Liver (tissue), 9 donors: ENCODE measurements around the gene YTHDF1. TPM values are rescaled to one million over a fixed set of nuclear protein-coding genes. Genes with fewer than 3 reads are reported as not detected.

Experiments
- DNase-seq: peaks from one replicate; pipeline ENCODE4 v3.0.0-alpha.2; 2017; ENCODE audit warnings: low spot score
- H3K27ac ChIP-seq, 2 donors: one replicate each; pipeline ENCODE4 v1.7.0; 2013; ENCODE audit warnings: inconsistent platforms in 2 of 2, low read length in 2 of 2, control low read depth in 1 of 2, low read depth in 1 of 2, mild to moderate bottlenecking in 1 of 2
- H3K27me3 ChIP-seq, 4 donors: one replicate each; pipeline versions ENCODE4 v1.6.1 to v1.7.0; 2013; ENCODE audit warnings: low read length in 3 of 4, inconsistent platforms in 1 of 4, mild to moderate bottlenecking in 1 of 4, moderate library complexity in 1 of 4; ENCODE audit not compliant: control insufficient read depth in 4 of 4, insufficient read depth in 4 of 4
- H3K36me3 ChIP-seq, 4 donors: one replicate each; pipeline versions ENCODE4 v1.6.1 to v1.7.0; 2013; ENCODE audit warnings: low read length in 3 of 4, mild to moderate bottlenecking in 3 of 4, low read depth in 1 of 4, moderate library complexity in 1 of 4; ENCODE audit not compliant: control insufficient read depth in 4 of 4, insufficient read depth in 3 of 4
- H3K4me1 ChIP-seq, 4 donors: one replicate each; pipeline versions ENCODE4 v1.6.1 to v1.7.0; 2013; ENCODE audit warnings: low read length in 3 of 4, mild to moderate bottlenecking in 3 of 4, moderate library complexity in 1 of 4; ENCODE audit not compliant: control insufficient read depth in 4 of 4, insufficient read depth in 4 of 4
- H3K4me3 ChIP-seq, 3 donors: one replicate each; pipeline versions ENCODE4 v1.6.1 to v1.7.0; 2013; ENCODE audit warnings: low read length in 3 of 3, control low read depth in 1 of 3, low read depth in 1 of 3, mild to moderate bottlenecking in 1 of 3
- H3K9ac ChIP-seq, 2 donors: one replicate each; pipeline ENCODE4 v1.7.0; 2013; ENCODE audit warnings: low read length in 2 of 2, mild to moderate bottlenecking in 2 of 2, moderate library complexity in 2 of 2, control low read depth in 1 of 2, low read depth in 1 of 2
- H3K9me3 ChIP-seq, 4 donors: one replicate each; pipeline versions ENCODE4 v1.6.1 to v1.7.0; 2013; ENCODE audit warnings: low read length in 3 of 4; ENCODE audit not compliant: control insufficient read depth in 4 of 4
- ATF3 ChIP-seq: IDR thresholded peaks from 2 replicates; pipeline ENCODE4 v1.6.1; 2016; ENCODE audit warnings: antibody characterized with exemption
- EGR1 ChIP-seq, 2 donors: IDR thresholded peaks; 2 replicates each; pipeline ENCODE4 v1.6.1; 2016 to 2018; ENCODE audit warnings: antibody characterized with exemption in 2 of 2, low read depth in 2 of 2
- FOXA1 ChIP-seq: IDR thresholded peaks from 2 replicates; pipeline ENCODE4 v1.6.1; 2016; ENCODE audit warnings: antibody characterized with exemption
- GABPA ChIP-seq, 2 donors: IDR thresholded peaks in 1 of 2; conservative IDR thresholded peaks in 1 of 2; 2 replicates each; pipeline ENCODE4 v1.6.1; 2016; ENCODE audit warnings: antibody characterized with exemption in 2 of 2, mild to moderate bottlenecking in 1 of 2, moderate library complexity in 1 of 2
- HNF4A ChIP-seq, 2 donors: conservative IDR thresholded peaks; 2 replicates each; pipeline ENCODE4 v1.6.1; 2016; ENCODE audit warnings: antibody characterized with exemption in 2 of 2, mild to moderate bottlenecking in 2 of 2
- HNF4G ChIP-seq: IDR thresholded peaks from 2 replicates; pipeline ENCODE4 v1.6.1; 2016; ENCODE audit warnings: antibody characterized with exemption
- NR2F2 ChIP-seq: IDR thresholded peaks from 2 replicates; pipeline ENCODE4 v1.6.1; 2016; ENCODE audit warnings: antibody characterized with exemption
- RAD21 ChIP-seq, 2 donors: IDR thresholded peaks; 2 replicates each; pipeline ENCODE4 v1.6.1; 2016; ENCODE audit warnings: antibody characterized with exemption in 2 of 2, mild to moderate bottlenecking in 2 of 2
- REST ChIP-seq: IDR thresholded peaks from 2 replicates; pipeline ENCODE4 v1.6.1; 2016; ENCODE audit warnings: antibody characterized with exemption, mild to moderate bottlenecking
- SP1 ChIP-seq: IDR thresholded peaks from 2 replicates; pipeline ENCODE4 v1.6.1; 2018; ENCODE audit warnings: antibody characterized with exemption, mild to moderate bottlenecking
- TAF1 ChIP-seq: conservative IDR thresholded peaks from 2 replicates; pipeline ENCODE4 v1.6.1; 2016; ENCODE audit warnings: antibody characterized with exemption, mild to moderate bottlenecking
- YY1 ChIP-seq: IDR thresholded peaks from 2 replicates; pipeline ENCODE4 v1.6.1; 2016; ENCODE audit warnings: antibody characterized with exemption, mild to moderate bottlenecking
- ZBTB33 ChIP-seq: IDR thresholded peaks from 2 replicates; pipeline ENCODE4 v1.6.1; 2016; ENCODE audit warnings: antibody characterized with exemption
- WGBS: extraction: QIAGEN DNeasy Blood & Tissue Kit; methylation state at CpG from one replicate; pipeline ENCODE4 v1.1.7; 2013; 5-methylcytosine and 5-hydroxymethylcytosine counted together
- polyA plus RNA-seq, 2 donors: library from polyadenylated mRNA; stranded (reverse) in 1 of 2; unstranded in 1 of 2; fragments of 200-250 nt in 1 of 2; fragments of >200 nt in 1 of 2; fragmentation: Nextera tagmentation in 1 of 2; extraction: Ambion mirVana in 1 of 2; gene quantifications; one replicate each; pipeline versions ENCODE4 v1.2.1 to v1.2.3, GENCODE V29; 2013 to 2015
- total RNA-seq, 2 donors: library from RNA; depleted of rRNA; stranded (reverse); fragments of >200 nt; gene quantifications; one replicate each; pipeline ENCODE4 v1.2.3, GENCODE V29; 2014
- TF ChIP-seq, protein P1 (sequence below): fragments of 150-350 bp; IDR thresholded peaks from 2 replicates; pipeline ENCODE4 v1.5.1; 2017; ENCODE audit warnings: improper control_type of control experiment, low read depth, low read length; ENCODE audit not compliant: missing input control
- TF ChIP-seq, protein P2 (sequence below): IDR thresholded peaks from 2 replicates; pipeline ENCODE4 v1.6.1; 2016; ENCODE audit warnings: antibody characterized with exemption
- donor health status: healthy.
- donor health status: healthy.
- donor health status: healthy.
- donor health status: healthy.
- donor health status: healthy.

YTHDF1 gene
- total and polyA plus RNA-seq, 4 donors = 6.8 to 19.5 (median 14.9) TPM

- Histone ChIP-seq H3K27ac (no peak overlapping the region), H3K27me3 (peaks cover 0 to 7% (median 4%) of the 10 kb centered on the region in 4 donors), H3K9ac (no peak overlapping the region), H3K4me1 (peaks cover 0 to 10% (median 2%) of the 10 kb centered on the region in 4 donors), H3K9me3 (no peaks in the 10 kb centered on the region), H3K4me3 (no peak overlapping the region), H3K36me3 (no peaks in the 10 kb centered on the region)
- WGBS = 69% methylated on average over 25 of the region's 25 CpGs
- DNase-seq = no peak
- TF ChIP-seq, protein P1, sequence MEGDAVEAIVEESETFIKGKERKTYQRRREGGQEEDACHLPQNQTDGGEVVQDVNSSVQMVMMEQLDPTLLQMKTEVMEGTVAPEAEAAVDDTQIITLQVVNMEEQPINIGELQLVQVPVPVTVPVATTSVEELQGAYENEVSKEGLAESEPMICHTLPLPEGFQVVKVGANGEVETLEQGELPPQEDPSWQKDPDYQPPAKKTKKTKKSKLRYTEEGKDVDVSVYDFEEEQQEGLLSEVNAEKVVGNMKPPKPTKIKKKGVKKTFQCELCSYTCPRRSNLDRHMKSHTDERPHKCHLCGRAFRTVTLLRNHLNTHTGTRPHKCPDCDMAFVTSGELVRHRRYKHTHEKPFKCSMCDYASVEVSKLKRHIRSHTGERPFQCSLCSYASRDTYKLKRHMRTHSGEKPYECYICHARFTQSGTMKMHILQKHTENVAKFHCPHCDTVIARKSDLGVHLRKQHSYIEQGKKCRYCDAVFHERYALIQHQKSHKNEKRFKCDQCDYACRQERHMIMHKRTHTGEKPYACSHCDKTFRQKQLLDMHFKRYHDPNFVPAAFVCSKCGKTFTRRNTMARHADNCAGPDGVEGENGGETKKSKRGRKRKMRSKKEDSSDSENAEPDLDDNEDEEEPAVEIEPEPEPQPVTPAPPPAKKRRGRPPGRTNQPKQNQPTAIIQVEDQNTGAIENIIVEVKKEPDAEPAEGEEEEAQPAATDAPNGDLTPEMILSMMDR = no peak
- no peak for TF ChIP-seq HNF4A (conservative IDR thresholded peaks at IDR 0.05)
- no peak for TF ChIP-seq NR2F2
- TF ChIP-seq YY1 = no peak
- TF ChIP-seq EGR1 (IDR thresholded peaks at IDR 0.05; ENCODE audit: low read depth in 2 of 2) = no peak
- no peak for TF ChIP-seq ATF3
- no peak for TF ChIP-seq FOXA1
- TF ChIP-seq SP1 = no peak
- TF ChIP-seq TAF1 = no peak
- TF ChIP-seq, protein P2, sequence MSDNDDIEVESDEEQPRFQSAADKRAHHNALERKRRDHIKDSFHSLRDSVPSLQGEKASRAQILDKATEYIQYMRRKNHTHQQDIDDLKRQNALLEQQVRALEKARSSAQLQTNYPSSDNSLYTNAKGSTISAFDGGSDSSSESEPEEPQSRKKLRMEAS = no peak
- no peak for TF ChIP-seq ZBTB33
- no peak for TF ChIP-seq RAD21 (IDR thresholded peaks at IDR 0.05)
- no peak for TF ChIP-seq GABPA (IDR thresholded peaks at IDR 0.05 in 1 of 2, conservative IDR thresholded peaks at IDR 0.05 in 1 of 2)
- TF ChIP-seq HNF4G = no peak
- TF ChIP-seq REST = no peak
Observed at GRCh38 chr20:63248835-63249591, 33.1 kb upstream of the YTHDF1 start.
